Left lobe of liver (tissue), 2 donors: ENCODE data around the gene SEC14L6. TPM values are rescaled to one million over a fixed set of nuclear protein-coding genes. Genes with fewer than 3 reads are reported as not detected.

Experiments
- ATAC-seq: fragments of 200-7000 bp; cut with Tn5 transposase; one replicate; pipeline ENCODE4 v1.9.1; 2020; ENCODE audit warnings: mild to moderate bottlenecking, moderate library complexity
- DNase-seq: peaks from one replicate; pipeline ENCODE4 v3.0.0-alpha.2; 2020; ENCODE audit warnings: low spot score
- total RNA-seq: library from RNA; stranded (reverse); gene quantifications from one replicate; pipeline ENCODE4 v1.2.1, GENCODE V29; 2021
- donor health status: DM: no; HTN: no; CAD: no; lungs with moderate emphysema.
- donor health status: DM: no; HTN: yes; CAD: no.

SEC14L6 gene
- total RNA-seq, 1 donor from 2014 or later, result 0.08 TPM

- DNase-seq (no peak), ATAC-seq (no peak)
Observed at GRCh38 chr22:30500628-30501027, 45.9 kb downstream of the SEC14L6 start.

- peak; percentile 92 for ATAC-seq
- no peak for DNase-seq
Observed at GRCh38 chr22:30497466-30498150, 48.9 kb downstream of the SEC14L6 start.

- DNase-seq, result no peak
- no peak for ATAC-seq
Observed at GRCh38 chr22:30495041-30495784, 51.3 kb downstream of the SEC14L6 start.

- DNase-seq, result no peak
- ATAC-seq, result no peak
Observed at GRCh38 chr22:30492144-30492543, 54.4 kb downstream of the SEC14L6 start.

- DNase-seq (no peak), ATAC-seq (no peak)
Observed at GRCh38 chr22:30491381-30491780, 55.2 kb downstream of the SEC14L6 start.

- no peak for DNase-seq
- no peak for ATAC-seq
Observed at GRCh38 chr22:30490399-30490798, 56.1 kb downstream of the SEC14L6 start.

GRCh38 chr22:30488121-30488520 lies 58.4 kb downstream of the SEC14L6 start:
- DNase-seq (no peak), ATAC-seq (peak; percentile 8)

- ATAC-seq, result peak; percentile 35
- peak; percentile 75 for DNase-seq
Observed at GRCh38 chr22:30486661-30487115, 59.9 kb downstream of the SEC14L6 start.

- DNase-seq, result no peak
- peak; percentile 1 for ATAC-seq
Observed at GRCh38 chr22:30486118-30486517, 60.4 kb downstream of the SEC14L6 start.

GRCh38 chr22:30485362-30485988 lies 61.1 kb downstream of the SEC14L6 start:
- DNase-seq, result peak; percentile 77
- ATAC-seq, result peak; percentile 89

GRCh38 chr22:30483169-30483568 lies 63.4 kb downstream of the SEC14L6 start:
- ATAC-seq (no peak), DNase-seq (no peak)

- DNase-seq, result no peak
Observed at GRCh38 chr22:30481711-30482110, 64.8 kb downstream of the SEC14L6 start.

GRCh38 chr22:30479981-30480380 lies 66.6 kb downstream of the SEC14L6 start:
- DNase-seq, result no peak
- ATAC-seq, result no peak

More at GRCh38 chr22:30481711-30482110, 64.8 kb downstream of the SEC14L6 start:
- no peak for ATAC-seq

- DNase-seq (no peak), ATAC-seq (no peak)
Observed at GRCh38 chr22:30474683-30475424, 71.7 kb downstream of the SEC14L6 start.

GRCh38 chr22:30474121-30474520 lies 72.4 kb downstream of the SEC14L6 start:
- no peak for DNase-seq
- ATAC-seq, result no peak

- DNase-seq, result no peak
- ATAC-seq, result peak; percentile 5
Observed at GRCh38 chr22:30472994-30473720, 73.4 kb downstream of the SEC14L6 start.
